Measurements from ENCODE around the gene FOSB.

The FOSB gene

DNA sequence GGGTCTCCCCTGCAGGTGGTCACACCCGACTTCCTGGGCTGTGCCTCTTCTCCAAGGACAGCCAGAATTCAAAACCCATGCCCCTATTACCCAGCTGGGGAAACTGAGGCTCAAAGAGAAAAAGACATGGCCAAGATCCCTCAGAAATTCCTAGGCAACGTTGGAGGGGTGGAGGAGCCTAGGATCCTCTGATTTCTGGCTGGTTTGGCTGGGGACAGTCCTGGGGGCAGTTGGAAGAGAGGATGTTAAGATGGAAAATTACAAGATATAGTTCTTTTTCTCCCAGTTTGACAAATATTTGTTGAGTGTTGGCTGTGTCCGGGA is 41.9 kb downstream of the FOSB start:
- TF ChIP-seq CEBPB (IDR thresholded peaks at IDR 0.05): no peak
- TF ChIP-seq, protein P1, sequence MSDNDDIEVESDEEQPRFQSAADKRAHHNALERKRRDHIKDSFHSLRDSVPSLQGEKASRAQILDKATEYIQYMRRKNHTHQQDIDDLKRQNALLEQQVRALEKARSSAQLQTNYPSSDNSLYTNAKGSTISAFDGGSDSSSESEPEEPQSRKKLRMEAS (IDR thresholded peaks at IDR 0.05): no peak
- TF ChIP-seq NFIC (IDR thresholded peaks at IDR 0.05): no peak
- no peak for TF ChIP-seq YY1 (IDR thresholded peaks at IDR 0.05; ENCODE audit: low read depth)
- TF ChIP-seq, protein P2, sequence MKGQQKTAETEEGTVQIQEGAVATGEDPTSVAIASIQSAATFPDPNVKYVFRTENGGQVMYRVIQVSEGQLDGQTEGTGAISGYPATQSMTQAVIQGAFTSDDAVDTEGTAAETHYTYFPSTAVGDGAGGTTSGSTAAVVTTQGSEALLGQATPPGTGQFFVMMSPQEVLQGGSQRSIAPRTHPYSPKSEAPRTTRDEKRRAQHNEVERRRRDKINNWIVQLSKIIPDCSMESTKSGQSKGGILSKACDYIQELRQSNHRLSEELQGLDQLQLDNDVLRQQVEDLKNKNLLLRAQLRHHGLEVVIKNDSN (IDR thresholded peaks at IDR 0.05): no peak
- no peak for TF ChIP-seq TCF12 (IDR thresholded peaks at IDR 0.05; ENCODE audit: low read depth)
- TF ChIP-seq ZBTB7A (IDR thresholded peaks at IDR 0.05; ENCODE audit: low read depth): no peak
- TF ChIP-seq FOXM1 (IDR thresholded peaks at IDR 0.05; ENCODE audit: borderline replicate concordance, low read depth): no peak
- TF ChIP-seq RAD21 (IDR thresholded peaks at IDR 0.05; ENCODE audit: low read depth): no peak
- no peak for TF ChIP-seq EGR1 (IDR thresholded peaks at IDR 0.05)
- no peak for TF ChIP-seq CREB1 (IDR thresholded peaks at IDR 0.05; ENCODE audit: low read depth)
- TF ChIP-seq EP300 (IDR thresholded peaks at IDR 0.05; ENCODE audit: borderline replicate concordance): no peak
- TF ChIP-seq, protein P3, sequence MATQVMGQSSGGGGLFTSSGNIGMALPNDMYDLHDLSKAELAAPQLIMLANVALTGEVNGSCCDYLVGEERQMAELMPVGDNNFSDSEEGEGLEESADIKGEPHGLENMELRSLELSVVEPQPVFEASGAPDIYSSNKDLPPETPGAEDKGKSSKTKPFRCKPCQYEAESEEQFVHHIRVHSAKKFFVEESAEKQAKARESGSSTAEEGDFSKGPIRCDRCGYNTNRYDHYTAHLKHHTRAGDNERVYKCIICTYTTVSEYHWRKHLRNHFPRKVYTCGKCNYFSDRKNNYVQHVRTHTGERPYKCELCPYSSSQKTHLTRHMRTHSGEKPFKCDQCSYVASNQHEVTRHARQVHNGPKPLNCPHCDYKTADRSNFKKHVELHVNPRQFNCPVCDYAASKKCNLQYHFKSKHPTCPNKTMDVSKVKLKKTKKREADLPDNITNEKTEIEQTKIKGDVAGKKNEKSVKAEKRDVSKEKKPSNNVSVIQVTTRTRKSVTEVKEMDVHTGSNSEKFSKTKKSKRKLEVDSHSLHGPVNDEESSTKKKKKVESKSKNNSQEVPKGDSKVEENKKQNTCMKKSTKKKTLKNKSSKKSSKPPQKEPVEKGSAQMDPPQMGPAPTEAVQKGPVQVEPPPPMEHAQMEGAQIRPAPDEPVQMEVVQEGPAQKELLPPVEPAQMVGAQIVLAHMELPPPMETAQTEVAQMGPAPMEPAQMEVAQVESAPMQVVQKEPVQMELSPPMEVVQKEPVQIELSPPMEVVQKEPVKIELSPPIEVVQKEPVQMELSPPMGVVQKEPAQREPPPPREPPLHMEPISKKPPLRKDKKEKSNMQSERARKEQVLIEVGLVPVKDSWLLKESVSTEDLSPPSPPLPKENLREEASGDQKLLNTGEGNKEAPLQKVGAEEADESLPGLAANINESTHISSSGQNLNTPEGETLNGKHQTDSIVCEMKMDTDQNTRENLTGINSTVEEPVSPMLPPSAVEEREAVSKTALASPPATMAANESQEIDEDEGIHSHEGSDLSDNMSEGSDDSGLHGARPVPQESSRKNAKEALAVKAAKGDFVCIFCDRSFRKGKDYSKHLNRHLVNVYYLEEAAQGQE (IDR thresholded peaks at IDR 0.05; ENCODE audit: low read depth): no peak
- TF ChIP-seq TEAD4 (IDR thresholded peaks at IDR 0.05): no peak

DNA sequence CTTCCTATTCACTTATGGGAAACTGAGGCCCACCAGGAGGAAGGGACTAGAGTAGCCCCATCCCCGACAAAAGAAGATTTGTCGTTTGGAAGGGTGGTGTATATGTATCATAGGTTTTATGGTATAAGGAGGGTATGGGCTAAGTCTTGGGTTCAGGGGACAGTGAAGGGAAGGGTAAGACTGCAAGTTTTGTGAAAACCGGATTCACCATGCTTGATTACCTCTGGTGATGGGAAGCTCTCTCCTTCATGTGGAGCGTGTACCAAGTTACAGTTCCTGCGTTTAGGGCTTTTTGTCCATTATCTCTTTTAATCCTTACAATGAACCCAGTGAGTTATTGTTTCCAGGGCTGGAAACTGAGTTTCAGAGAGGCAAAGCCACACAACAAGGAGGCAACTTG is 43.3 kb downstream of the FOSB start:
- no peak for TF ChIP-seq CEBPB (IDR thresholded peaks at IDR 0.05)
- no peak for TF ChIP-seq TCF12 (IDR thresholded peaks at IDR 0.05; ENCODE audit: low read depth)
- no peak for TF ChIP-seq TAF1 (IDR thresholded peaks at IDR 0.05; ENCODE audit: low read depth)
- no peak for TF ChIP-seq FOXM1 (IDR thresholded peaks at IDR 0.05; ENCODE audit: borderline replicate concordance, low read depth)
- TF ChIP-seq ZBTB7A (IDR thresholded peaks at IDR 0.05; ENCODE audit: low read depth): no peak
- no peak for TF ChIP-seq TEAD4 (IDR thresholded peaks at IDR 0.05)
- no peak for TF ChIP-seq YY1 (IDR thresholded peaks at IDR 0.05; ENCODE audit: low read depth)

DNA sequence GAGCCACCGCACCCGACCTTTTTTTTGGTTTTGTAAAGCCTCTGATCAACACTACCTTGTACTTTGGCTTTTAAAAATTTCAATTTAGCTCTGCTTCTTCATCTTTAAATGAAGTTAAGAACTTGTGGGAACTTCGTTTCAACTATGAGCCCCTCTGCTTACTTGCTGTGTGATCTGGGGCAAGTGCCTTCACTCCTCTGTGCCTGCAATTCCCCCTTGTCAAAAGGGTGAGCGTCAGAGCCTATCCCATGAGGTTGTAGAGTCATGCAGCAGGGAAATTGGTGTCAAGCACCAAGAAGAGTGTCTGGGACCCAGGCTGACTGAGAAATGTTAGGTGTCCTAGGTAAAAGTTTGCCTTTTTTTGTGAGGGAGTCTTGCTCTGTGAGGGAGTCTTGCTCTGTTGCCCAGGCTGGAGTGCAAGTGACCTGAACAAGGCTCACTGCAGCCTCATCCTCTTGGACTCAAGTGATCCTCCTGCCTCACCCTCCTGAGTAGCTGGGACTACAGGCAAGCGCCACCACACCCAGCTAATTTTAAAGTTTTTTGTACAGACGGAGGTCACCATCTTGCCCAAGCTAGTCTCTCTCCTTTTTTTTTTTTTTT is 45.2 kb downstream of the FOSB start:
- TF ChIP-seq CEBPB (IDR thresholded peaks at IDR 0.05): no peak
- no peak for TF ChIP-seq TEAD4 (IDR thresholded peaks at IDR 0.05)
- no peak for TF ChIP-seq RAD21 (IDR thresholded peaks at IDR 0.05; ENCODE audit: low read depth)
- TF ChIP-seq, protein P2 (IDR thresholded peaks at IDR 0.05): no peak
- TF ChIP-seq TCF12 (IDR thresholded peaks at IDR 0.05; ENCODE audit: low read depth): no peak
- TF ChIP-seq EP300 (IDR thresholded peaks at IDR 0.05; ENCODE audit: borderline replicate concordance): no peak
- no peak for TF ChIP-seq NFIC (IDR thresholded peaks at IDR 0.05)
- TF ChIP-seq, protein P3 (IDR thresholded peaks at IDR 0.05; ENCODE audit: low read depth): no peak
- TF ChIP-seq, protein P1 (IDR thresholded peaks at IDR 0.05): no peak
- TF ChIP-seq YY1 (IDR thresholded peaks at IDR 0.05; ENCODE audit: low read depth): no peak
- TF ChIP-seq ZBTB7A (IDR thresholded peaks at IDR 0.05; ENCODE audit: low read depth): no peak
- no peak for TF ChIP-seq EGR1 (IDR thresholded peaks at IDR 0.05)
- no peak for TF ChIP-seq FOXM1 (IDR thresholded peaks at IDR 0.05; ENCODE audit: borderline replicate concordance, low read depth)
- no peak for TF ChIP-seq TAF1 (IDR thresholded peaks at IDR 0.05; ENCODE audit: low read depth)
- no peak for TF ChIP-seq CREB1 (IDR thresholded peaks at IDR 0.05; ENCODE audit: low read depth)

DNA sequence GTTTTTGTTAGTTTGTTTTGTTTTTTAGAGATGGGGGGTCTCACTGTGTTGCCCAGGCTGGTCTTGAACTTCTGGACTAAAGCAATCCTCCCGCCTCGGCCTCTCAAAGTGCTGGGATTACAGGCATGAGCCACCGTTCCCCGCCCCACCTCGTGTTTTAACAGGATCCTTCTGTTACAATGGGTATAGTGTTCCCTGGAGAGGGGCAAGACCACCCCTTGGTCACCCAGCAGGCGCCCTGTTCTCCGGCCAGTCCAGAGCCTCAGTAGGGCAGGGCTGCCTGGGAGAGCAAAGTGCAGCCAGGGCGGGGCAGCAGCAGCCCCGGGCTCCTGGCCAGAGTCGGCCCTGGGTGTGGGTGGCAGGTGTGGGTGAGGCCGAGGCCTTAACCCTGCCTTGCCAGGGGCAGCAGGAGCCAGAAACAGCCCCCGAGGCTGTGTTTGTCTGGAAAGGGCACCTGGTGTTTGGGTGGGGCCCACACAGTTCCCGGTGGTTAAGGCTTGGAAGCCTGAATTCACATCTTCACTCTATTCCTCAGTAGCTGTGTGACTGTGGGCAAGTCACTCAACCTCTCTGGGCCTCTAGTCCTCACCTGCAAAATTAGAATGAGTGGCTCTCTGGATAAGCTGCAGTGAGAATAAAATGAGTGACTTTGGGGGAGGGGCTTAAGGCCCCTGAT is 46.7 kb downstream of the FOSB start:
- TF ChIP-seq, protein P3 (IDR thresholded peaks at IDR 0.05; ENCODE audit: low read depth): no peak
- TF ChIP-seq YY1 (IDR thresholded peaks at IDR 0.05; ENCODE audit: low read depth): no peak
- no peak for TF ChIP-seq TEAD4 (IDR thresholded peaks at IDR 0.05)
- TF ChIP-seq EGR1 (IDR thresholded peaks at IDR 0.05): peak; percentile 74
- 0 out of 2 replicates have a peak, but pooled peaks have one; percentile 30 for TF ChIP-seq NFIC (IDR thresholded peaks at IDR 0.05)
- TF ChIP-seq TCF12 (IDR thresholded peaks at IDR 0.05; ENCODE audit: low read depth): no peak
- TF ChIP-seq EP300 (IDR thresholded peaks at IDR 0.05; ENCODE audit: borderline replicate concordance): 0 out of 2 replicates have a peak, but pooled peaks have one; percentile 7
- TF ChIP-seq, protein P1 (IDR thresholded peaks at IDR 0.05): no peak
- TF ChIP-seq, protein P2 (IDR thresholded peaks at IDR 0.05): no peak
- peak; percentile 61; the same call in 1 of the 2 replicates for TF ChIP-seq ZBTB7A (IDR thresholded peaks at IDR 0.05; ENCODE audit: low read depth)
